Measurements from ENCODE around the gene QSOX1.

Gene QSOX1

GRCh38 chr1:180233191-180234011 is 78.7 kb downstream of the QSOX1 start:
- no peak for DNase-seq (ENCODE audit: low read depth in 2 of 3, low spot score in 2 of 3)

GRCh38 chr1:180234369-180235076 is 79.9 kb downstream of the QSOX1 start:
- DNase-seq (ENCODE audit: low read depth in 2 of 3, low spot score in 2 of 3): no peak

GRCh38 chr1:180235077-180235501 is 80.4 kb downstream of the QSOX1 start:
- no peak for DNase-seq (ENCODE audit: low read depth in 2 of 3, low spot score in 2 of 3)

- no peak for DNase-seq (ENCODE audit: low read depth in 2 of 3, low spot score in 2 of 3)
These were observed 81.0 kb downstream of the QSOX1 start for GRCh38 chr1:180235502-180236239.

- no peak for DNase-seq (ENCODE audit: low read depth in 2 of 3, low spot score in 2 of 3)
These were observed 82.2 kb downstream of the QSOX1 start for GRCh38 chr1:180236698-180237509.

- no peak for DNase-seq (ENCODE audit: low read depth in 2 of 3, low spot score in 2 of 3)
These were observed 83.3 kb downstream of the QSOX1 start for GRCh38 chr1:180237869-180238476.

- DNase-seq (ENCODE audit: low read depth in 2 of 3, low spot score in 2 of 3): no peak
These were observed 84.0 kb downstream of the QSOX1 start for GRCh38 chr1:180238675-180239074.

GRCh38 chr1:180239145-180240096 is 84.8 kb downstream of the QSOX1 start:
- no peak for DNase-seq (ENCODE audit: low read depth in 2 of 3, low spot score in 2 of 3)

- no peak for DNase-seq (ENCODE audit: low read depth in 2 of 3, low spot score in 2 of 3)
These were observed 87.3 kb downstream of the QSOX1 start for GRCh38 chr1:180241716-180242544.

GRCh38 chr1:180243517-180244221 is 89.0 kb downstream of the QSOX1 start:
- DNase-seq (ENCODE audit: low read depth in 2 of 3, low spot score in 2 of 3): no peak

GRCh38 chr1:180244840-180245239 is 90.2 kb downstream of the QSOX1 start:
- DNase-seq (ENCODE audit: low read depth in 2 of 3, low spot score in 2 of 3): no peak

GRCh38 chr1:180246579-180246978 is 91.9 kb downstream of the QSOX1 start:
- DNase-seq (ENCODE audit: low read depth in 2 of 3, low spot score in 2 of 3): no peak

- no peak for DNase-seq (ENCODE audit: low read depth in 2 of 3, low spot score in 2 of 3)
These were observed 92.4 kb downstream of the QSOX1 start for GRCh38 chr1:180247061-180247460.

- DNase-seq (ENCODE audit: low read depth in 2 of 3, low spot score in 2 of 3): no peak
These were observed 92.9 kb downstream of the QSOX1 start for GRCh38 chr1:180247580-180247979.

GRCh38 chr1:180248176-180248575 is 93.5 kb downstream of the QSOX1 start:
- no peak for DNase-seq (ENCODE audit: low read depth in 2 of 3, low spot score in 2 of 3)

- DNase-seq (ENCODE audit: low read depth in 2 of 3, low spot score in 2 of 3): no peak
These were observed 94.3 kb downstream of the QSOX1 start for GRCh38 chr1:180248731-180249681.
